ENCODE results near the gene SRRM3.
"Not testable (repeated sequence)": the region's sequence is repeated elsewhere in the genome, so short reads cannot be mapped to it uniquely, and the experiment has no call there.

Gene SRRM3

GRCh38 chr7:76262683-76263402, 61.1 kb downstream of the SRRM3 start:
- DNase-seq (ENCODE audit: low read depth), result peak; percentile 43

GRCh38 chr7:76265299-76265698, 63.6 kb downstream of the SRRM3 start:
- DNase-seq (ENCODE audit: low read depth), result no peak

- DNase-seq (ENCODE audit: low read depth), result no peak
These were observed 65.6 kb downstream of the SRRM3 start for GRCh38 chr7:76267107-76267893.

GRCh38 chr7:76267894-76268183, 66.1 kb downstream of the SRRM3 start:
- DNase-seq (ENCODE audit: low read depth), result no peak

GRCh38 chr7:76268376-76268775, 66.7 kb downstream of the SRRM3 start:
- no peak for DNase-seq (ENCODE audit: low read depth)

GRCh38 chr7:76269895-76270294, 68.2 kb downstream of the SRRM3 start:
- DNase-seq (ENCODE audit: low read depth), result no peak

- DNase-seq (ENCODE audit: low read depth), result not testable (repeated sequence)
These were observed 69.7 kb downstream of the SRRM3 start for GRCh38 chr7:76271384-76271783.

- no peak for DNase-seq (ENCODE audit: low read depth)
These were observed 70.4 kb downstream of the SRRM3 start for GRCh38 chr7:76272142-76272541.

- DNase-seq (ENCODE audit: low read depth), result no peak
These were observed 71.3 kb downstream of the SRRM3 start for GRCh38 chr7:76272851-76273497.

- DNase-seq (ENCODE audit: low read depth), result no peak
These were observed 71.8 kb downstream of the SRRM3 start for GRCh38 chr7:76273503-76273902.

- no peak for DNase-seq (ENCODE audit: low read depth)
These were observed 76.8 kb downstream of the SRRM3 start for GRCh38 chr7:76278540-76278939.

- no peak for DNase-seq (ENCODE audit: low read depth)
These were observed 78.7 kb downstream of the SRRM3 start for GRCh38 chr7:76280408-76280807.

- no peak for DNase-seq (ENCODE audit: low read depth)
These were observed 79.5 kb downstream of the SRRM3 start for GRCh38 chr7:76281006-76281705.

- DNase-seq (ENCODE audit: low read depth), result no peak
These were observed 80.1 kb downstream of the SRRM3 start for GRCh38 chr7:76281706-76282343.

GRCh38 chr7:76282344-76283253, 80.9 kb downstream of the SRRM3 start:
- DNase-seq (ENCODE audit: low read depth), result no peak

GRCh38 chr7:76283254-76284159, 81.8 kb downstream of the SRRM3 start:
- no peak for DNase-seq (ENCODE audit: low read depth)

GRCh38 chr7:76285604-76286374, 84.1 kb downstream of the SRRM3 start:
- DNase-seq (ENCODE audit: low read depth), result no peak

GRCh38 chr7:76286842-76287403, 85.2 kb downstream of the SRRM3 start:
- no peak for DNase-seq (ENCODE audit: low read depth)

- not testable (repeated sequence) for DNase-seq (ENCODE audit: low read depth)
These were observed 89.2 kb downstream of the SRRM3 start for GRCh38 chr7:76290847-76291350.

Data from fibroblast of the conjunctiva (primary cell).